GM23338 (cell line): ENCODE data around the gene IRF8. TPM values are rescaled to one million over a fixed set of nuclear protein-coding genes. Genes with fewer than 3 reads are reported as not detected.

Source experiments
- ATAC-seq: fragments of 200-7000 bp; cut with Tn5 transposase; 3 replicates; pipeline ENCODE4 v1.9.1; 2020
- DNase-seq: peaks from one replicate; pipeline ENCODE4 v3.0.0-alpha.2; 2015; ENCODE audit warnings: low spot score
- H2AFZ ChIP-seq: fragments of 200-600 bp; sonication (generic); 2 replicates; pipeline ENCODE4 v1.8.0; 2016; ENCODE audit warnings: antibody characterized with exemption, mild to moderate bottlenecking, moderate library complexity
- H3F3A ChIP-seq: fragments of 200-600 bp; sonication (generic); replicated peaks from 2 replicates; pipeline ENCODE4 v1.8.0; 2017; ENCODE audit warnings: antibody characterized with exemption, mixed run types, low read depth
- H3K27ac ChIP-seq: fragments of 200-600 bp; sonication (generic); 2 replicates; pipeline ENCODE4 v1.6.1; 2016; ENCODE audit warnings: low read depth
- H3K27me3 ChIP-seq: fragments of 200-600 bp; sonication (generic); 2 replicates; pipeline ENCODE4 v1.8.0; 2016; ENCODE audit warnings: mild to moderate bottlenecking, mixed run types, moderate library complexity; ENCODE audit not compliant: insufficient read depth
- H3K36me3 ChIP-seq: fragments of 200-600 bp; sonication (generic); 2 replicates; pipeline ENCODE4 v1.8.0; 2016; ENCODE audit warnings: mild to moderate bottlenecking; ENCODE audit not compliant: insufficient read depth
- H3K4me1 ChIP-seq: fragments of 200-600 bp; sonication (generic); 2 replicates; pipeline ENCODE4 v1.8.0; 2016; ENCODE audit warnings: mild to moderate bottlenecking, moderate library complexity; ENCODE audit not compliant: insufficient read depth
- H3K4me2 ChIP-seq: fragments of 200-600 bp; sonication (generic); 2 replicates; pipeline ENCODE4 v1.7.1; 2017; ENCODE audit warnings: mixed run types
- H3K4me3 ChIP-seq: fragments of 200-600 bp; sonication (generic); 2 replicates; pipeline ENCODE4 v1.6.1; 2016; ENCODE audit warnings: mixed run types
- H3K79me2 ChIP-seq: fragments of 200-600 bp; sonication (generic); replicated peaks from 2 replicates; pipeline ENCODE4 v1.8.0; 2017; ENCODE audit warnings: mild to moderate bottlenecking; ENCODE audit not compliant: insufficient read depth
- H3K9me2 ChIP-seq: fragments of 200-600 bp; sonication (generic); 2 replicates; pipeline ENCODE4 v1.8.0; 2017; ENCODE audit not compliant: insufficient read depth
- H4K20me1 ChIP-seq: fragments of 200-600 bp; sonication (generic); replicated peaks from 2 replicates; pipeline ENCODE4 v1.8.0; 2017; ENCODE audit warnings: mild to moderate bottlenecking; ENCODE audit not compliant: insufficient read depth
- H3K27ac Mint-ChIP-seq: 2 replicates; pipeline ENCODE4 v1.8.0; 2020; ENCODE audit warnings: inconsistent platforms, mild to moderate bottlenecking, moderate library complexity, mixed read lengths
- H3K27me3 Mint-ChIP-seq: 3 replicates; pipeline ENCODE4 v1.8.0; 2022; ENCODE audit warnings: low read depth, mild to moderate bottlenecking, moderate library complexity, mixed read lengths, inconsistent platforms; ENCODE audit not compliant: insufficient read depth, poor library complexity
- H3K36me3 Mint-ChIP-seq: 3 replicates; pipeline ENCODE4 v1.8.0; 2021; ENCODE audit warnings: low read depth, mild to moderate bottlenecking, inconsistent platforms, moderate library complexity, mixed read lengths
- H3K4me1 Mint-ChIP-seq: 3 replicates; pipeline ENCODE4 v1.8.0; 2020; ENCODE audit warnings: mild to moderate bottlenecking, inconsistent platforms, mixed read lengths
- H3K4me3 Mint-ChIP-seq: 3 replicates; pipeline ENCODE4 v1.8.0; 2021; ENCODE audit warnings: moderate library complexity, mild to moderate bottlenecking, inconsistent platforms, mixed read lengths
- H3K9me3 Mint-ChIP-seq: 3 replicates; pipeline ENCODE4 v1.8.0; 2020; ENCODE audit warnings: moderate library complexity, mild to moderate bottlenecking, inconsistent platforms, mixed read lengths
- CREB1 ChIP-seq: fragments of 250-450 bp; sonication (Bioruptor Pico); IDR thresholded peaks from 2 replicates; pipeline ENCODE4 v1.5.0; 2020; ENCODE audit warnings: low read depth, mild to moderate bottlenecking, moderate library complexity
- EZH2 ChIP-seq: fragments of 200-600 bp; sonication (generic); IDR thresholded peaks from one replicate; pipeline ENCODE4 v1.8.0; 2017; ENCODE audit warnings: antibody characterized with exemption, mild to moderate bottlenecking, low read depth; ENCODE audit not compliant: unreplicated experiment
- EZH2phosphoT487 ChIP-seq: fragments of 200-600 bp; sonication (generic); IDR thresholded peaks from one replicate; pipeline ENCODE4 v1.8.1; 2018; ENCODE audit warnings: antibody characterized with exemption; ENCODE audit not compliant: unreplicated experiment
- JUNB ChIP-seq: IDR thresholded peaks from one replicate; pipeline ENCODE4 v1.6.1; 2016; ENCODE audit warnings: antibody characterized with exemption; ENCODE audit not compliant: unreplicated experiment
- NANOG ChIP-seq: IDR thresholded peaks from 2 replicates; pipeline ENCODE4 v1.6.1; 2016; ENCODE audit warnings: antibody characterized with exemption, borderline replicate concordance
- POLR2AphosphoS5 ChIP-seq: IDR thresholded peaks from 2 replicates; pipeline ENCODE4 v1.6.1; 2016; ENCODE audit warnings: antibody characterized with exemption, low read depth
- REST ChIP-seq: IDR thresholded peaks from one replicate; pipeline ENCODE4 v1.6.1; 2018; ENCODE audit warnings: antibody characterized with exemption; ENCODE audit not compliant: unreplicated experiment
- STAT1 ChIP-seq: IDR thresholded peaks from one replicate; pipeline ENCODE4 v1.6.1; 2016; ENCODE audit warnings: antibody characterized with exemption; ENCODE audit not compliant: unreplicated experiment
- ZNF114 ChIP-seq: fragments of 250-450 bp; sonication (Bioruptor Pico); IDR thresholded peaks from 2 replicates; pipeline ENCODE4 v1.5.0; 2020; ENCODE audit warnings: mild to moderate bottlenecking, moderate library complexity
- ZNF331 ChIP-seq: fragments of 250-450 bp; sonication (Bioruptor Pico); IDR thresholded peaks from 2 replicates; pipeline ENCODE4 v1.5.0; 2020; ENCODE audit warnings: low read depth, mild to moderate bottlenecking, moderate library complexity
- polyA plus RNA-seq: library from polyadenylated mRNA; unstranded; fragments of >200 nt; fragmentation: Nextera tagmentation; extraction: Ambion mirVana; gene quantifications from 2 replicates; pipeline ENCODE4 v1.2.1, GENCODE V29; 2016
- total RNA-seq: library from RNA; depleted of rRNA; stranded (reverse); fragments of >200 nt; shearing (Covaris generic); gene quantifications from 2 replicates; pipeline ENCODE4 v1.2.3, GENCODE V29; 2014
- TF ChIP-seq, protein P1 (sequence below): IDR thresholded peaks from 2 replicates; pipeline ENCODE4 v1.6.1; 2016; ENCODE audit warnings: antibody characterized with exemption
- TF ChIP-seq, protein P2 (sequence below): fragments of 250-450 bp; sonication (Bioruptor Pico); IDR thresholded peaks from 2 replicates; pipeline ENCODE4 v1.5.0; 2020; ENCODE audit warnings: mild to moderate bottlenecking, moderate library complexity

Gene IRF8
- total and polyA plus RNA-seq, 2 experiments from 2014 or later, result 0.47 to 2.8 TPM

GRCh38 chr16:85856079-85856478 is 42.9 kb upstream of the IRF8 start (continued):
- TF ChIP-seq, protein P1, sequence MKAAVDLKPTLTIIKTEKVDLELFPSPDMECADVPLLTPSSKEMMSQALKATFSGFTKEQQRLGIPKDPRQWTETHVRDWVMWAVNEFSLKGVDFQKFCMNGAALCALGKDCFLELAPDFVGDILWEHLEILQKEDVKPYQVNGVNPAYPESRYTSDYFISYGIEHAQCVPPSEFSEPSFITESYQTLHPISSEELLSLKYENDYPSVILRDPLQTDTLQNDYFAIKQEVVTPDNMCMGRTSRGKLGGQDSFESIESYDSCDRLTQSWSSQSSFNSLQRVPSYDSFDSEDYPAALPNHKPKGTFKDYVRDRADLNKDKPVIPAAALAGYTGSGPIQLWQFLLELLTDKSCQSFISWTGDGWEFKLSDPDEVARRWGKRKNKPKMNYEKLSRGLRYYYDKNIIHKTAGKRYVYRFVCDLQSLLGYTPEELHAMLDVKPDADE, result no peak
- no peak for TF ChIP-seq ZNF114 (CRISPR knock-in tag)
- TF ChIP-seq EZH2, result no peak
- no peak for TF ChIP-seq EZH2phosphoT487
- no peak for TF ChIP-seq NANOG
- TF ChIP-seq REST, result no peak

DNA sequence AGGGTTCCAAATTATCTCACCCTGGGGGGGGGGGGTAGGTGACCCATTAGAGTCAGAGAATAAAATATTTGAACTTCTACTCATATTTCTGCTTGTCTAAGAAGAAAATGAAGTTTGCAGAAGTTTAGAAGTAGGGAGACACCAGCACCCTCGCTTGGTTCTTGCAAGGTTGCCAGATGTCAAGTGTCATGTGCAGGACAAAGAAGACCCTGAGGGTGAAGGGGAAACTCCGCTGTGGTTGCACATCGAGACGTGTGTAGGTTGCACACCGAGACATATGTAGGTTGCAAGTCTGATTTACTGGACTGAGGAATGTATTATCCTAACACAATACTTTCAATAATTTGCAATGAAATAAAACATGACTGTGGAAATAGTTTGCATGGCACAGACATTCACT is 42.4 kb upstream of the IRF8 start:
- Mint-ChIP-seq H3K4me3 (no peak overlapping the region), H3K9me3 (no peaks in the 10 kb centered on the region), H3K4me1 (no peaks in the 10 kb centered on the region; the same call in 2 of the 3 replicates), H3K27ac (no peak overlapping the region), H3K36me3 (no peaks in the 10 kb centered on the region), H3K27me3 (peaks cover 7% of the 10 kb centered on the region)
- Histone ChIP-seq H3K4me3 (no peak overlapping the region), H3K9me2 (no peaks in the 10 kb centered on the region), H3K4me1 (no peaks in the 10 kb centered on the region), H3K27ac (no peak overlapping the region), H3K79me2 (no peaks in the 10 kb centered on the region), H4K20me1 (no peaks in the 10 kb centered on the region), H3K27me3 (no peaks in the 10 kb centered on the region), H2AFZ (no peak overlapping the region), H3F3A (no peaks in the 10 kb centered on the region), H3K36me3 (no peaks in the 10 kb centered on the region), H3K4me2 (no peak overlapping the region)
- no peak for DNase-seq
- ATAC-seq, result no peak
- no peak for TF ChIP-seq ZNF114 (CRISPR knock-in tag)
- TF ChIP-seq, protein P2, sequence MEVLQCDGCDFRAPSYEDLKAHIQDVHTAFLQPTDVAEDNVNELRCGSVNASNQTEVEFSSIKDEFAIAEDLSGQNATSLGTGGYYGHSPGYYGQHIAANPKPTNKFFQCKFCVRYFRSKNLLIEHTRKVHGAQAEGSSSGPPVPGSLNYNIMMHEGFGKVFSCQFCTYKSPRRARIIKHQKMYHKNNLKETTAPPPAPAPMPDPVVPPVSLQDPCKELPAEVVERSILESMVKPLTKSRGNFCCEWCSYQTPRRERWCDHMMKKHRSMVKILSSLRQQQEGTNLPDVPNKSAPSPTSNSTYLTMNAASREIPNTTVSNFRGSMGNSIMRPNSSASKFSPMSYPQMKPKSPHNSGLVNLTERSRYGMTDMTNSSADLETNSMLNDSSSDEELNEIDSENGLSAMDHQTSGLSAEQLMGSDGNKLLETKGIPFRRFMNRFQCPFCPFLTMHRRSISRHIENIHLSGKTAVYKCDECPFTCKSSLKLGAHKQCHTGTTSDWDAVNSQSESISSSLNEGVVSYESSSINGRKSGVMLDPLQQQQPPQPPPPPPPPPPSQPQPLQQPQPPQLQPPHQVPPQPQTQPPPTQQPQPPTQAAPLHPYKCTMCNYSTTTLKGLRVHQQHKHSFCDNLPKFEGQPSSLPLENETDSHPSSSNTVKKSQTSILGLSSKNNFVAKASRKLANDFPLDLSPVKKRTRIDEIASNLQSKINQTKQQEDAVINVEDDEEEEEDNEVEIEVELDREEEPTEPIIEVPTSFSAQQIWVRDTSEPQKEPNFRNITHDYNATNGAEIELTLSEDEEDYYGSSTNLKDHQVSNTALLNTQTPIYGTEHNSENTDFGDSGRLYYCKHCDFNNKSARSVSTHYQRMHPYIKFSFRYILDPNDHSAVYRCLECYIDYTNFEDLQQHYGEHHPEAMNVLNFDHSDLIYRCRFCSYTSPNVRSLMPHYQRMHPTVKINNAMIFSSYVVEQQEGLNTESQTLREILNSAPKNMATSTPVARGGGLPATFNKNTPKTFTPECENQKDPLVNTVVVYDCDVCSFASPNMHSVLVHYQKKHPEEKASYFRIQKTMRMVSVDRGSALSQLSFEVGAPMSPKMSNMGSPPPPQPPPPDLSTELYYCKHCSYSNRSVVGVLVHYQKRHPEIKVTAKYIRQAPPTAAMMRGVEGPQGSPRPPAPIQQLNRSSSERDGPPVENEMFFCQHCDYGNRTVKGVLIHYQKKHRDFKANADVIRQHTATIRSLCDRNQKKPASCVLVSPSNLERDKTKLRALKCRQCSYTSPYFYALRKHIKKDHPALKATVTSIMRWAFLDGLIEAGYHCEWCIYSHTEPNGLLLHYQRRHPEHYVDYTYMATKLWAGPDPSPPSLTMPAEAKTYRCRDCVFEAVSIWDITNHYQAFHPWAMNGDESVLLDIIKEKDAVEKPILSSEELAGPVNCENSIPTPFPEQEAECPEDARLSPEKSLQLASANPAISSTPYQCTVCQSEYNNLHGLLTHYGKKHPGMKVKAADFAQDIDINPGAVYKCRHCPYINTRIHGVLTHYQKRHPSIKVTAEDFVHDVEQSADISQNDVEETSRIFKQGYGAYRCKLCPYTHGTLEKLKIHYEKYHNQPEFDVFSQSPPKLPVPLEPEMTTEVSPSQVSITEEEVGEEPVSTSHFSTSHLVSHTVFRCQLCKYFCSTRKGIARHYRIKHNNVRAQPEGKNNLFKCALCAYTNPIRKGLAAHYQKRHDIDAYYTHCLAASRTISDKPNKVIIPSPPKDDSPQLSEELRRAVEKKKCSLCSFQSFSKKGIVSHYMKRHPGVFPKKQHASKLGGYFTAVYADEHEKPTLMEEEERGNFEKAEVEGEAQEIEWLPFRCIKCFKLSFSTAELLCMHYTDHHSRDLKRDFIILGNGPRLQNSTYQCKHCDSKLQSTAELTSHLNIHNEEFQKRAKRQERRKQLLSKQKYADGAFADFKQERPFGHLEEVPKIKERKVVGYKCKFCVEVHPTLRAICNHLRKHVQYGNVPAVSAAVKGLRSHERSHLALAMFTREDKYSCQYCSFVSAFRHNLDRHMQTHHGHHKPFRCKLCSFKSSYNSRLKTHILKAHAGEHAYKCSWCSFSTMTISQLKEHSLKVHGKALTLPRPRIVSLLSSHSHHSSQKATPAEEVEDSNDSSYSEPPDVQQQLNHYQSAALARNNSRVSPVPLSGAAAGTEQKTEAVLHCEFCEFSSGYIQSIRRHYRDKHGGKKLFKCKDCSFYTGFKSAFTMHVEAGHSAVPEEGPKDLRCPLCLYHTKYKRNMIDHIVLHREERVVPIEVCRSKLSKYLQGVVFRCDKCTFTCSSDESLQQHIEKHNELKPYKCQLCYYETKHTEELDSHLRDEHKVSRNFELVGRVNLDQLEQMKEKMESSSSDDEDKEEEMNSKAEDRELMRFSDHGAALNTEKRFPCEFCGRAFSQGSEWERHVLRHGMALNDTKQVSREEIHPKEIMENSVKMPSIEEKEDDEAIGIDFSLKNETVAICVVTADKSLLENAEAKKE (CRISPR knock-in tag), result no peak
- TF ChIP-seq NANOG, result no peak
- TF ChIP-seq EZH2, result no peak
- TF ChIP-seq CREB1 (CRISPR knock-in tag), result no peak
- no peak for TF ChIP-seq ZNF331
- no peak for TF ChIP-seq STAT1
- TF ChIP-seq JUNB, result no peak
- TF ChIP-seq POLR2AphosphoS5, result no peak
- TF ChIP-seq EZH2phosphoT487, result no peak
- TF ChIP-seq, protein P1, result no peak
